GM12878 (cell line): ENCODE measurements around the gene MAP2K1. TPM values are rescaled to one million over a fixed set of nuclear protein-coding genes. Genes with fewer than 3 reads are reported as not detected.

Experiments used
- ATAC-seq: fragments of 200-7000 bp; cut with Tn5 transposase; 3 replicates; pipeline ENCODE4 v1.9.1; 2020; ENCODE audit warnings: mild to moderate bottlenecking, moderate library complexity
- BruUV-seq: library from RNA; stranded (reverse); fragments of 400-500 nt; replicated peaks from 2 replicates; lab custom pipeline; 2021; lab: Mats Ljungman, UMichigan
- CTCF ChIA-PET: fragments of 300-600 bp; sonication (Branson Sonifier 250); formaldehyde crosslinking; extraction: SDS; loops from one replicate; lab custom pipeline; 2021; ENCODE audit warnings: inconsistent platforms; lab: Yijun Ruan, JAX
- POLR2A ChIA-PET: fragments of 350-600 bp; formaldehyde crosslinking; extraction: SDS; loops from one replicate; lab custom pipeline; 2021; ENCODE audit warnings: inconsistent platforms; lab: Charles Lee
- RAD21 ChIA-PET: fragments of 300-600 bp; sonication (Branson Sonifier 250); formaldehyde crosslinking; loops from one replicate; lab custom pipeline; 2023; ENCODE audit warnings: antibody characterized with exemption; ENCODE audit not compliant: unreplicated experiment; lab: Charles Lee
- SMC1A ChIA-PET: fragments of 300-600 bp; sonication (Branson Sonifier 250); formaldehyde crosslinking; loops from one replicate; lab custom pipeline; 2023; ENCODE audit not compliant: unreplicated experiment, uncharacterized antibody; lab: Charles Lee
- DNase-seq: peaks from one replicate; pipeline ENCODE4 v3.0.0-alpha.2; 2011; ENCODE audit warnings: low read depth, low spot score
- FAIRE-seq: peaks from 3 replicates; lab custom pipeline; 2011; peaks lifted over from hg19 to GRCh38; lab: Jason Lieb, UNC
- H2AFZ ChIP-seq: 2 replicates; pipeline ENCODE4 v1.6.0; 2011; ENCODE audit warnings: low read depth, low read length, control low read depth; ENCODE audit not compliant: control insufficient read depth
- H3K27ac ChIP-seq: 2 replicates; pipeline ENCODE4 v1.5.1; 2011; ENCODE audit warnings: control low read depth; ENCODE audit not compliant: control insufficient read depth, insufficient read depth
- H3K27me3 ChIP-seq, 2 experiments: replicated peaks in 1 of 2; 2 replicates each; pipeline versions ENCODE4 v1.6.0 to v1.6.1; 2011; ENCODE audit warnings: low read length in 1 of 2; ENCODE audit not compliant: control insufficient read depth in 2 of 2, insufficient read depth in 2 of 2
- H3K36me3 ChIP-seq, 2 experiments: 2 replicates each; pipeline ENCODE4 v1.5.1; 2011; ENCODE audit warnings: low read length in 1 of 2; ENCODE audit not compliant: control insufficient read depth in 2 of 2, insufficient read depth in 2 of 2
- H3K4me1 ChIP-seq: 2 replicates; pipeline ENCODE4 v1.6.1; 2011; ENCODE audit warnings: mild to moderate bottlenecking, low read length, moderate library complexity, mixed read lengths; ENCODE audit not compliant: control insufficient read depth, insufficient read depth
- H3K4me2 ChIP-seq: 2 replicates; pipeline ENCODE4 v1.6.0; 2011; ENCODE audit warnings: control low read depth; ENCODE audit not compliant: control insufficient read depth, insufficient read depth
- H3K4me3 ChIP-seq: fragments of 200-600 bp; sonication (generic); 2 replicates; pipeline ENCODE4 v1.5.1; 2016
- H3K79me2 ChIP-seq: 2 replicates; pipeline ENCODE4 v1.6.0; 2011; ENCODE audit warnings: low read length; ENCODE audit not compliant: control insufficient read depth, insufficient read depth
- H3K9ac ChIP-seq: 2 replicates; pipeline ENCODE4 v1.8.0; 2011; ENCODE audit warnings: low read length, control low read depth, mixed read lengths; ENCODE audit not compliant: control insufficient read depth, insufficient read depth
- H3K9me3 ChIP-seq: replicated peaks from 3 replicates; pipeline ENCODE4 v1.5.1; 2011; ENCODE audit warnings: mild to moderate bottlenecking, low read length; ENCODE audit not compliant: control insufficient read depth, insufficient read depth
- H4K20me1 ChIP-seq: 2 replicates; pipeline ENCODE4 v1.6.0; 2011; ENCODE audit not compliant: control insufficient read depth, insufficient read depth
- ATF3 ChIP-seq: IDR thresholded peaks from 2 replicates; pipeline ENCODE4 v1.6.1; 2011; ENCODE audit warnings: low read depth, mild to moderate bottlenecking, low read length, moderate library complexity, borderline replicate concordance; ENCODE audit errors: extremely low read depth
- BHLHE40 ChIP-seq, 2 experiments: fragments of 450-650 bp in 1 of 2; IDR thresholded peaks; 2 replicates each; pipeline ENCODE4 v1.6.1; 2011 to 2017; ENCODE audit warnings: low read depth in 2 of 2, borderline replicate concordance in 1 of 2, improper control_type of control experiment in 1 of 2, low read length in 1 of 2, mild to moderate bottlenecking in 1 of 2
- CREB1 ChIP-seq: IDR thresholded peaks from 2 replicates; pipeline ENCODE4 v1.6.1; 2012; ENCODE audit warnings: low read depth, mild to moderate bottlenecking, inconsistent platforms
- CREM ChIP-seq: IDR thresholded peaks from 2 replicates; pipeline ENCODE4 v1.6.1; 2014; ENCODE audit warnings: antibody characterized with exemption, low read depth
- E2F8 ChIP-seq: fragments of 450-650 bp; IDR thresholded peaks from 2 replicates; pipeline ENCODE4 v1.6.1; 2018; ENCODE audit warnings: mild to moderate bottlenecking, low read depth, moderate library complexity; ENCODE audit not compliant: partially characterized antibody
- EGR1 ChIP-seq, 2 experiments: IDR thresholded peaks; 1 replicate in 1 of 2; 2 replicates in 1 of 2; pipeline ENCODE4 v1.6.1; 2011 to 2012; ENCODE audit warnings: low read depth in 2 of 2, low read length in 2 of 2, borderline replicate concordance in 1 of 2, mild to moderate bottlenecking in 1 of 2, moderate library complexity in 1 of 2
- HCFC1 ChIP-seq: fragments of 150-350 bp; IDR thresholded peaks from 2 replicates; pipeline ENCODE4 v1.6.1; 2014; ENCODE audit warnings: low read length
- MXI1 ChIP-seq: fragments of 150-350 bp; IDR thresholded peaks from 2 replicates; pipeline ENCODE4 v1.6.1; 2011; ENCODE audit warnings: low read depth, mild to moderate bottlenecking, inconsistent platforms, low read length, improper control_type of control experiment
- NFYB ChIP-seq: IDR thresholded peaks from 2 replicates; pipeline ENCODE4 v1.6.1; 2011; ENCODE audit warnings: low read depth, mild to moderate bottlenecking, low read length, improper control_type of control experiment, moderate library complexity; ENCODE audit not compliant: insufficient read depth
- NR2F1 ChIP-seq: fragments of 450-650 bp; conservative IDR thresholded peaks from 2 replicates; pipeline ENCODE4 v1.6.1; 2017; ENCODE audit warnings: mild to moderate bottlenecking
- PKNOX1 ChIP-seq: fragments of 450-650 bp; IDR thresholded peaks from 2 replicates; pipeline ENCODE4 v1.6.1; 2016; ENCODE audit warnings: mild to moderate bottlenecking
- RAD21 ChIP-seq: IDR thresholded peaks from 2 replicates; pipeline ENCODE4 v1.6.1; 2011; ENCODE audit warnings: mild to moderate bottlenecking, low read depth, low read length, moderate library complexity; ENCODE audit not compliant: insufficient read depth
- RFX5 ChIP-seq: IDR thresholded peaks from 2 replicates; pipeline ENCODE4 v1.6.1; 2011; ENCODE audit warnings: low read depth, low read length, improper control_type of control experiment
- SMAD1 ChIP-seq: fragments of 450-650 bp; IDR thresholded peaks from 2 replicates; pipeline ENCODE4 v1.6.1; 2018; ENCODE audit warnings: mild to moderate bottlenecking, low read depth; ENCODE audit not compliant: partially characterized antibody
- SMARCA5 ChIP-seq: fragments of 450-650 bp; IDR thresholded peaks from 2 replicates; pipeline ENCODE4 v1.6.1; 2017; ENCODE audit warnings: mild to moderate bottlenecking
- ZNF24 ChIP-seq: fragments of 450-650 bp; IDR thresholded peaks from 2 replicates; pipeline ENCODE4 v1.6.1; 2017; ENCODE audit warnings: antibody characterized with exemption, mild to moderate bottlenecking
- WGBS: methylation state at CpG from one replicate; pipeline ENCODE4 v1.1.6; 2016; ENCODE audit warnings: low lambda C conversion rate; ENCODE audit not compliant: insufficient replicate concordance, insufficient coverage; ENCODE audit errors: missing lambda C conversion rate; 5-methylcytosine and 5-hydroxymethylcytosine counted together
- in situ Hi-C: fragments of 300-500 bp; cut with MboI; formaldehyde crosslinking; loops from 9 replicates; pipeline ENCODE4 v1.14.3; 2018; ENCODE audit warnings: mixed read lengths
- intact Hi-C: fragments of 100-400 bp; cut with micrococcal nuclease; formaldehyde crosslinking; loops from one replicate; pipeline ENCODE4 v1.14.2; 2022; ENCODE audit not compliant: unreplicated experiment
- polyA plus RNA-seq, 11 experiments: library from polyadenylated mRNA; depleted of rRNA in 4 of 11; unstranded in 6 of 11; stranded (reverse) in 5 of 11; fragments of >200 nt; fragmentation: Nextera tagmentation in 4 of 11; fragmentation: Illumina TruSeq in 1 of 11; extraction: Ambion mirVana in 4 of 11; extraction: Trizol in 1 of 11; gene quantifications; 1 replicate in 1 of 11; 2 replicates in 10 of 11; pipeline versions ENCODE4 v1.2.1 to v1.2.3, GENCODE V29; 2011 to 2016; ENCODE audit warnings: inconsistent platforms in 2 of 11, missing spikeins in 2 of 11, low read depth in 1 of 11
- total RNA-seq, 4 experiments: library from RNA; depleted of rRNA in 3 of 4; stranded (reverse); fragments of >200 nt in 3 of 4; fragmentation: Illumina TruSeq in 1 of 4; extraction: Trizol in 1 of 4; gene quantifications; 2 replicates each; pipeline versions ENCODE4 v1.2.1 to v1.2.3, GENCODE V29; 2013 to 2021

Gene MAP2K1
- total and polyA plus RNA-seq, 10 of the 15 experiments (the other 5 are each of a cell fraction or from before 2014, with no cell fraction given): 11.2 to 112 (median 56.6) TPM

- TF ChIP-seq RFX5 (no peak), SMAD1 (no peak), NFYB (no peak), PKNOX1 (no peak), ATF3 (no peak), HCFC1 (no peak), NR2F1 (no peak), CREB1 (0 out of 2 replicates have a peak, but pooled peaks have one; percentile 16), MXI1 (no peak), ZNF24 (no peak)
- TF ChIP-seq, all 136 proteins: peak for 29
These were observed 16.7 kb upstream of the MAP2K1 start (continued) for GRCh38 chr15:66369773-66370651.

- Histone ChIP-seq H3K36me3 (no peaks in the 10 kb centered on the region), H3K27me3 (no peaks in the 10 kb centered on the region), H3K4me2 (no peak overlapping the region), H3K27ac (no peak overlapping the region), H3K9ac (no peak overlapping the region), H3K4me3 (no peak overlapping the region), H3K4me1 (peaks cover 6% of the 10 kb centered on the region), H2AFZ (no peak overlapping the region), H4K20me1 (no peaks in the 10 kb centered on the region), H3K9me3 (peaks cover 2% of the 10 kb centered on the region; the same call in 2 of the 3 replicates), H3K79me2 (no peaks in the 10 kb centered on the region)
- no peak for FAIRE-seq
- in situ Hi-C loops (no loop called here), intact Hi-C loops (no loop called here)
- no TSS peak for BruUV-seq
- SMC1A ChIA-PET: interaction anchor here (0.7 to 1.8 kb wide), 2 partner anchors 8 to 11 kb away, joined by 3 to 4 read pairs; no protein-coding TSS in a partner anchor
- CTCF ChIA-PET: no interaction called here
- no peak for DNase-seq
- 84% methylated on average over 4 of the region's 4 CpGs for WGBS
- ATAC-seq: no peak
- POLR2A ChIA-PET: no interaction called here
- RAD21 ChIA-PET: no interaction called here
- TF ChIP-seq BHLHE40 (IDR thresholded peaks at IDR 0.05; ENCODE audit: borderline replicate concordance in 1 of 2, low read depth in 2 of 2, low read length in 1 of 2): no peak
- no peak for TF ChIP-seq CREM
- no peak for TF ChIP-seq EGR1 (IDR thresholded peaks at IDR 0.05; ENCODE audit: borderline replicate concordance in 1 of 2, low read depth in 2 of 2, low read length in 2 of 2)
- TF ChIP-seq E2F8: no peak
- no peak for TF ChIP-seq RAD21
- no peak for TF ChIP-seq SMARCA5
- no peak for TF ChIP-seq CREB1
- no peak for TF ChIP-seq NR2F1
These were observed 12.5 kb upstream of the MAP2K1 start for GRCh38 chr15:66374179-66374578.
